ENCODE data around the gene ABCB10. TPM values are rescaled to one million over a fixed set of nuclear protein-coding genes. Genes with fewer than 3 reads are reported as not detected.

Gene ABCB10
- total and polyA plus RNA-seq, 2 experiments from 2014 or later: 4.7 to 9.7 TPM

DNA sequence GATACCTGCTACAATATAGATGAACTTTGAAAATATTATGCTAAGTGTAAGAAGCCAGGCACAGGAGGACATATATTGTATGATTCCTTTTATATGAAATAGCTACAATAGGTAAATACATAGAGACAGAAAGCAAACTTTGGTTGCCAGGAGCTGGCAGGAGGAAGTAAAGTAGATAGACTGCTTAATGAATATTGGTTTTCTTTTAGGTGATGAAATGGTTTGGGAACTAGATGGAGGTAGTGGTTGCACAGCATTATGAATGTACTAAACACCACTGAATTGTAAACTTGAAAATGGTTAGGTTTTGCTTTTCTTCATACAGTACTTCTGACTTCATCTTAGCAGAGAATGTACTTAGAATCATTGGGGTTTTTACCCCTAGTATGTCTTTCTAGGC is 21.5 kb downstream of the ABCB10 start (continued):
- TF ChIP-seq, protein P1, sequence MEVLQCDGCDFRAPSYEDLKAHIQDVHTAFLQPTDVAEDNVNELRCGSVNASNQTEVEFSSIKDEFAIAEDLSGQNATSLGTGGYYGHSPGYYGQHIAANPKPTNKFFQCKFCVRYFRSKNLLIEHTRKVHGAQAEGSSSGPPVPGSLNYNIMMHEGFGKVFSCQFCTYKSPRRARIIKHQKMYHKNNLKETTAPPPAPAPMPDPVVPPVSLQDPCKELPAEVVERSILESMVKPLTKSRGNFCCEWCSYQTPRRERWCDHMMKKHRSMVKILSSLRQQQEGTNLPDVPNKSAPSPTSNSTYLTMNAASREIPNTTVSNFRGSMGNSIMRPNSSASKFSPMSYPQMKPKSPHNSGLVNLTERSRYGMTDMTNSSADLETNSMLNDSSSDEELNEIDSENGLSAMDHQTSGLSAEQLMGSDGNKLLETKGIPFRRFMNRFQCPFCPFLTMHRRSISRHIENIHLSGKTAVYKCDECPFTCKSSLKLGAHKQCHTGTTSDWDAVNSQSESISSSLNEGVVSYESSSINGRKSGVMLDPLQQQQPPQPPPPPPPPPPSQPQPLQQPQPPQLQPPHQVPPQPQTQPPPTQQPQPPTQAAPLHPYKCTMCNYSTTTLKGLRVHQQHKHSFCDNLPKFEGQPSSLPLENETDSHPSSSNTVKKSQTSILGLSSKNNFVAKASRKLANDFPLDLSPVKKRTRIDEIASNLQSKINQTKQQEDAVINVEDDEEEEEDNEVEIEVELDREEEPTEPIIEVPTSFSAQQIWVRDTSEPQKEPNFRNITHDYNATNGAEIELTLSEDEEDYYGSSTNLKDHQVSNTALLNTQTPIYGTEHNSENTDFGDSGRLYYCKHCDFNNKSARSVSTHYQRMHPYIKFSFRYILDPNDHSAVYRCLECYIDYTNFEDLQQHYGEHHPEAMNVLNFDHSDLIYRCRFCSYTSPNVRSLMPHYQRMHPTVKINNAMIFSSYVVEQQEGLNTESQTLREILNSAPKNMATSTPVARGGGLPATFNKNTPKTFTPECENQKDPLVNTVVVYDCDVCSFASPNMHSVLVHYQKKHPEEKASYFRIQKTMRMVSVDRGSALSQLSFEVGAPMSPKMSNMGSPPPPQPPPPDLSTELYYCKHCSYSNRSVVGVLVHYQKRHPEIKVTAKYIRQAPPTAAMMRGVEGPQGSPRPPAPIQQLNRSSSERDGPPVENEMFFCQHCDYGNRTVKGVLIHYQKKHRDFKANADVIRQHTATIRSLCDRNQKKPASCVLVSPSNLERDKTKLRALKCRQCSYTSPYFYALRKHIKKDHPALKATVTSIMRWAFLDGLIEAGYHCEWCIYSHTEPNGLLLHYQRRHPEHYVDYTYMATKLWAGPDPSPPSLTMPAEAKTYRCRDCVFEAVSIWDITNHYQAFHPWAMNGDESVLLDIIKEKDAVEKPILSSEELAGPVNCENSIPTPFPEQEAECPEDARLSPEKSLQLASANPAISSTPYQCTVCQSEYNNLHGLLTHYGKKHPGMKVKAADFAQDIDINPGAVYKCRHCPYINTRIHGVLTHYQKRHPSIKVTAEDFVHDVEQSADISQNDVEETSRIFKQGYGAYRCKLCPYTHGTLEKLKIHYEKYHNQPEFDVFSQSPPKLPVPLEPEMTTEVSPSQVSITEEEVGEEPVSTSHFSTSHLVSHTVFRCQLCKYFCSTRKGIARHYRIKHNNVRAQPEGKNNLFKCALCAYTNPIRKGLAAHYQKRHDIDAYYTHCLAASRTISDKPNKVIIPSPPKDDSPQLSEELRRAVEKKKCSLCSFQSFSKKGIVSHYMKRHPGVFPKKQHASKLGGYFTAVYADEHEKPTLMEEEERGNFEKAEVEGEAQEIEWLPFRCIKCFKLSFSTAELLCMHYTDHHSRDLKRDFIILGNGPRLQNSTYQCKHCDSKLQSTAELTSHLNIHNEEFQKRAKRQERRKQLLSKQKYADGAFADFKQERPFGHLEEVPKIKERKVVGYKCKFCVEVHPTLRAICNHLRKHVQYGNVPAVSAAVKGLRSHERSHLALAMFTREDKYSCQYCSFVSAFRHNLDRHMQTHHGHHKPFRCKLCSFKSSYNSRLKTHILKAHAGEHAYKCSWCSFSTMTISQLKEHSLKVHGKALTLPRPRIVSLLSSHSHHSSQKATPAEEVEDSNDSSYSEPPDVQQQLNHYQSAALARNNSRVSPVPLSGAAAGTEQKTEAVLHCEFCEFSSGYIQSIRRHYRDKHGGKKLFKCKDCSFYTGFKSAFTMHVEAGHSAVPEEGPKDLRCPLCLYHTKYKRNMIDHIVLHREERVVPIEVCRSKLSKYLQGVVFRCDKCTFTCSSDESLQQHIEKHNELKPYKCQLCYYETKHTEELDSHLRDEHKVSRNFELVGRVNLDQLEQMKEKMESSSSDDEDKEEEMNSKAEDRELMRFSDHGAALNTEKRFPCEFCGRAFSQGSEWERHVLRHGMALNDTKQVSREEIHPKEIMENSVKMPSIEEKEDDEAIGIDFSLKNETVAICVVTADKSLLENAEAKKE (CRISPR knock-in tag; IDR thresholded peaks at IDR 0.05): no peak

DNA sequence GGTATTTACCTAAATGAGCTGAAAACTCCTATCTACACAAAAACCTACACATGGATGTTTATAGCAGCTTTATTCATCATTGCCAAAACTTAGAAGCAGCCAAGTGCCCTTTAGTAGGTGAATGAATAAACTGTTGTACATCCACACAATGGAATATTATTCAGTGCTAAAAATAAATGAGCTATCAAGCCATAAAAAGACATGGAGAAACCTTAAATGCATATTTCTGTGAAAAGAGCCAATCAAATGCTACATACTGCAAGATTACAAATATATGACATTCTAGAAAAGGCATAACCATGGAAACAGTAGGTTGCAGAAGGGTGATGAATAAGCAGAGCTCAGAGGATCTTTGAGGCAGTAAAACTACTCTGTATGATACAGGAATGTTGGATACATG is 23.3 kb downstream of the ABCB10 start:
- no peaks in the 10 kb centered on the region for H3K9me2 ChIP-seq (ENCODE audit: insufficient read depth)
- H3K79me2 ChIP-seq (replicated peaks; ENCODE audit: insufficient read depth): no peaks in the 10 kb centered on the region
- H3K4me3 ChIP-seq: no peak overlapping the region
- H3K4me2 ChIP-seq: no peak overlapping the region
- Mint-ChIP-seq H3K27me3 (ENCODE audit: insufficient read depth, low read depth, poor library complexity) (peaks cover 2% of the 10 kb centered on the region), H3K27ac (no peak overlapping the region), H3K36me3 (ENCODE audit: low read depth) (peaks cover 26% of the 10 kb centered on the region), H3K4me1 (no peaks in the 10 kb centered on the region), H3K4me3 (no peak overlapping the region), H3K9me3 (no peaks in the 10 kb centered on the region)
- no peak for DNase-seq (ENCODE audit: low spot score)
- peaks cover 5% of the 10 kb centered on the region; the same call in 1 of the 2 replicates for H3K36me3 ChIP-seq (ENCODE audit: insufficient read depth)
- H3K27me3 ChIP-seq (ENCODE audit: insufficient read depth): no peaks in the 10 kb centered on the region
- peaks cover 5% of the 10 kb centered on the region; the same call in 1 of the 2 replicates for H4K20me1 ChIP-seq (replicated peaks; ENCODE audit: insufficient read depth)
- H3K4me1 ChIP-seq (ENCODE audit: insufficient read depth): no peaks in the 10 kb centered on the region
- ATAC-seq: no peak
- H2AFZ ChIP-seq: no peak overlapping the region
- no peak overlapping the region for H3K27ac ChIP-seq (ENCODE audit: low read depth)
- H3F3A ChIP-seq (replicated peaks; ENCODE audit: low read depth): no peaks in the 10 kb centered on the region
- no peak for TF ChIP-seq ZNF114 (CRISPR knock-in tag; IDR thresholded peaks at IDR 0.05)
- no peak for TF ChIP-seq CREB1 (CRISPR knock-in tag; IDR thresholded peaks at IDR 0.05; ENCODE audit: low read depth)
- TF ChIP-seq, protein P1 (CRISPR knock-in tag; IDR thresholded peaks at IDR 0.05): no peak
- TF ChIP-seq JUNB (IDR thresholded peaks at IDR 0.05; ENCODE audit: unreplicated experiment): no peak
- TF ChIP-seq POLR2AphosphoS5 (IDR thresholded peaks at IDR 0.05; ENCODE audit: low read depth): no peak
- no peak for TF ChIP-seq EZH2phosphoT487 (IDR thresholded peaks at IDR 0.05; ENCODE audit: unreplicated experiment)
- TF ChIP-seq, protein P2, sequence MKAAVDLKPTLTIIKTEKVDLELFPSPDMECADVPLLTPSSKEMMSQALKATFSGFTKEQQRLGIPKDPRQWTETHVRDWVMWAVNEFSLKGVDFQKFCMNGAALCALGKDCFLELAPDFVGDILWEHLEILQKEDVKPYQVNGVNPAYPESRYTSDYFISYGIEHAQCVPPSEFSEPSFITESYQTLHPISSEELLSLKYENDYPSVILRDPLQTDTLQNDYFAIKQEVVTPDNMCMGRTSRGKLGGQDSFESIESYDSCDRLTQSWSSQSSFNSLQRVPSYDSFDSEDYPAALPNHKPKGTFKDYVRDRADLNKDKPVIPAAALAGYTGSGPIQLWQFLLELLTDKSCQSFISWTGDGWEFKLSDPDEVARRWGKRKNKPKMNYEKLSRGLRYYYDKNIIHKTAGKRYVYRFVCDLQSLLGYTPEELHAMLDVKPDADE (IDR thresholded peaks at IDR 0.05): no peak
- TF ChIP-seq EZH2 (IDR thresholded peaks at IDR 0.05; ENCODE audit: low read depth, unreplicated experiment): no peak

Measured in GM23338 (cell line).